ENCODE results near the gene CLN6. TPM values are rescaled to one million over a fixed set of nuclear protein-coding genes. Genes with fewer than 3 reads are reported as not detected.

Gene CLN6
- total and polyA plus RNA-seq, 2 of the 4 experiments (the other 2 are of a cell fraction), result 6.5 to 31.9 TPM

GRCh38 chr15:68210409-68210756 lies 19.1 kb downstream of the CLN6 start:
- WGBS, 2 experiments (ENCODE audit: extremely low coverage in 2 of 2, insufficient read length in 1 of 2), result no CpG with 5 or more reads among the region's 9 CpGs
- no peak overlapping the region for H2BK20ac ChIP-seq (ENCODE audit: low read depth, low read length)
- dilution Hi-C loops (cut with HindIII; ENCODE audit: low sequenced_read_pairs, unreplicated experiment), result no loop called here
- peaks cover 7 to 42% of the 10 kb centered on the region in 2 experiments; a peak in 3 of 4 replicates for H3K79me1 ChIP-seq (ENCODE audit: low read depth in 1 of 2, low read length in 2 of 2)
- POLR2A ChIA-PET (ENCODE audit: unreplicated experiment), result no interaction called here
- peak overlapping the region; percentile 80; the same call in 1 of the 2 replicates for H3K4me2 ChIP-seq (ENCODE audit: low read depth, low read length)
- DNase-seq (no peak), ATAC-seq (ENCODE audit: low read depth) (no peak)
- BruUV-seq (replicated peaks), result no TSS peak
- no peaks in the 10 kb centered on the region for H3K27me3 ChIP-seq (ENCODE audit: control insufficient read depth, insufficient read depth, low read length)
- peaks cover 3% of the 10 kb centered on the region; the same call in 1 of the 2 replicates for H3K4me1 ChIP-seq (ENCODE audit: control insufficient read depth, insufficient read depth, low read length)
- H3K4ac ChIP-seq (ENCODE audit: low read depth, low read length), result peak overlapping the region; percentile 28; the same call in 1 of the 2 replicates
- no peak overlapping the region for H3K23ac ChIP-seq (ENCODE audit: low read depth, low read length)
- peak overlapping the region; percentile 4; the same call in 1 of the 2 replicates for H3K27ac ChIP-seq (ENCODE audit: insufficient read depth, low read length)
- no peak overlapping the region for H2AK5ac ChIP-seq (ENCODE audit: low read depth, low read length)
- H2AK9ac ChIP-seq (replicated peaks; ENCODE audit: low read depth, low read length, poor library complexity), result peak overlapping the region; percentile 31
- H2BK15ac ChIP-seq (ENCODE audit: low read depth, low read length), result no peak overlapping the region
- intact Hi-C loops (cut with micrococcal nuclease), result loop anchor here (2.0 kb wide), 2 partner anchors 348 to 370 kb away; partner anchors contain the start of gene RNU6-1
- H3K14ac ChIP-seq (replicated peaks; ENCODE audit: low read depth, low read length), result no peak overlapping the region
- H2AFZ ChIP-seq (replicated peaks; ENCODE audit: low read length, poor library complexity), result peak overlapping the region; percentile 84
- H2BK120ac ChIP-seq (ENCODE audit: low read depth, low read length), result no peak overlapping the region
- peak overlapping the region in 1 of 2 experiments; percentile 6; a peak in 1 of 4 replicates for H4K8ac ChIP-seq (ENCODE audit: low read depth in 2 of 2, low read length in 2 of 2)
- no peak overlapping the region; the same call in 1 of the 2 replicates for H3K18ac ChIP-seq (ENCODE audit: low read depth, low read length)
- H3K56ac ChIP-seq (ENCODE audit: extremely low read depth, insufficient read depth, low read length), result no peak overlapping the region
- no peak overlapping the region for H3K4me3 ChIP-seq (ENCODE audit: insufficient read depth, low read depth, low read length)
- H3K36me3 ChIP-seq (ENCODE audit: control insufficient read depth, insufficient read depth, low read length), result 0 out of 2 replicates have a peak, but pooled peaks cover 2% of the 10 kb centered on the region
- H3K9me3 ChIP-seq (ENCODE audit: control insufficient read depth, insufficient read depth, low read length), result no peaks in the 10 kb centered on the region
- H3K9ac ChIP-seq (ENCODE audit: low read depth, low read length), result peak overlapping the region; percentile 28; the same call in 1 of the 2 replicates
- CTCF ChIA-PET, result interaction anchor here (0.6 to 1.1 kb wide), 2 partner anchors 16 to 675 kb away, joined by 3 to 4 read pairs; no protein-coding TSS in a partner anchor
- no peaks in the 10 kb centered on the region; the same call in 1 of the 2 replicates for H3K9me1 ChIP-seq (ENCODE audit: insufficient read depth, low read length)
- TF ChIP-seq SMC3 (IDR thresholded peaks at IDR 0.05; ENCODE audit: low read depth, low read length) (no peak), RAD21 (IDR thresholded peaks at IDR 0.05; ENCODE audit: low read length) (no peak), MAZ (IDR thresholded peaks at IDR 0.05; ENCODE audit: borderline replicate concordance, low read depth, low read length) (no peak), POLR2A (IDR thresholded peaks at IDR 0.05; ENCODE audit: low read depth, low read length) (no peak), RFX5 (IDR thresholded peaks at IDR 0.05; ENCODE audit: low read depth, low read length) (no peak), CTCF (conservative IDR thresholded peaks at IDR 0.05; ENCODE audit: low read depth, low read length) (no peak), MAFK (IDR thresholded peaks at IDR 0.05; ENCODE audit: low read depth, low read length) (no peak), CHD1 (IDR thresholded peaks at IDR 0.05; ENCODE audit: low read depth, low read length) (no peak), MXI1 (IDR thresholded peaks at IDR 0.05; ENCODE audit: borderline replicate concordance, low read depth, low read length) (no peak), ELK1 (IDR thresholded peaks at IDR 0.05; ENCODE audit: borderline replicate concordance, low read depth, low read length) (no peak), FOS (IDR thresholded peaks at IDR 0.05; ENCODE audit: low read depth, low read length) (no peak), NFE2L2 (IDR thresholded peaks at IDR 0.05; ENCODE audit: low read depth, low read length) (no peak), RCOR1 (IDR thresholded peaks at IDR 0.05; ENCODE audit: insufficient replicate concordance, low read length) (no peak), CEBPB (IDR thresholded peaks at IDR 0.05; ENCODE audit: low read depth, low read length) (no peak)
- H4K20me1 ChIP-seq (ENCODE audit: insufficient read depth, low read length), result peaks cover 15% of the 10 kb centered on the region; the same call in 1 of the 2 replicates
- no peak overlapping the region for H4K91ac ChIP-seq (ENCODE audit: insufficient read depth, low read depth, low read length)
- H4K5ac ChIP-seq (ENCODE audit: low read depth, low read length), result peak overlapping the region; percentile 83; the same call in 1 of the 2 replicates
- H2BK5ac ChIP-seq (ENCODE audit: low read depth, low read length, poor library complexity, severe bottlenecking), result peak overlapping the region; percentile 31
- in situ Hi-C loops (cut with MboI; ENCODE audit: low sequenced_read_pairs), result no loop called here
